Measurements from ENCODE around the gene GALNS.

- no peak for TF ChIP-seq CTCF (IDR thresholded peaks at IDR 0.05)
- no peak for TF ChIP-seq EZH2 (IDR thresholded peaks at IDR 0.05; ENCODE audit: borderline replicate concordance, insufficient read depth, low read depth, low read length, poor library complexity, severe bottlenecking)
Observed at GRCh38 chr16:88878356-88878755, 21.6 kb upstream of the GALNS start.

All from B cell (primary cell).